ENCODE data around the gene DDTL.
"Not testable (repeated sequence)": the region's sequence is repeated elsewhere in the genome, so short reads cannot be mapped to it uniquely, and the experiment has no call there.

DNA sequence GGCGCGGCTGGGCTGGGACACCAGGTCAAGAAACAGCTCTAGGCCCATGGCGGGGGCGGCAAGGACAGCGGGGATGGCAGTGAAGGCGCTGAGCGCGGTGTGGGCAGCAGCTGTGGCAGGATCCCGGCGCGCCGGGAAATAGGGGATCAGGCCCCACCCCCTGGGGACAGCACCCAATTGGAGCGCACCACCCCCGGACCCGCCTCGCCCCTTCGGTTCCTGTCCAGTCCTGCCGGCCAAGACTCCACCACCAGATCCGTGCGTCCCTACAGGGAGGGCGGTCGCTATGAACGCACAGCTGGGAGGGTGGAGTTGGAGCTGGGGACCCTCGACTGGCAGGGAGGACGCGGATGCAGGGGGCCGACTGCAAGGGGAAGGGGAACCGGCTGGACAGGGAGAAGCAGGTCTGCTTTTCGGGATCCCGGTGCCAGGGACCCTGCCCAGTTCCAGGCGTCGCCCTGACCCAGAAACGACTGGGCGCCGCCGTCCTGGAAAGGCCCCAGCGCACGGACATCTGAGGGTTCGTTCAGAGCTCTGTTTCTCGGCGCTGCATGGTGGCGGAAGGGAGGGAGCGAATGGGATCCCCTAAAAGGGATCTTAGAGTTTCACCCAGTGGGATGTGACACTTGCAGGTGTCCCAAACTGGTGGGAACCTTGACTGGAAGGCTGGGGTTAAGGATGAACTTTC lies 5.5 kb upstream of the DDTL start, which contains the start of gene GSTT2B:
- not testable (repeated sequence) for TF ChIP-seq MEF2A (IDR thresholded peaks at IDR 0.05; ENCODE audit: borderline replicate concordance, low read depth); EP300 (IDR thresholded peaks at IDR 0.05; ENCODE audit: borderline replicate concordance in 1 of 2, low read depth in 1 of 2, low read length in 1 of 2)

Data from SK-N-SH (cell line).